SJCRH30 (cell line): ENCODE results near the gene ARFGAP3. TPM values are rescaled to one million over a fixed set of nuclear protein-coding genes. Genes with fewer than 3 reads are reported as not detected.
A peak's percentile ranks its signal among the peaks of the same experiment; 100 is the strongest.

Source experiments
- DNase-seq, 2 experiments: peaks; one replicate each; pipeline ENCODE4 v3.0.0-alpha.2; 2015 to 2020
- H3K27ac ChIP-seq: fragments of 250-450 bp; sonication (Bioruptor Pico); 2 replicates; pipeline ENCODE4 v1.5.1; 2020; ENCODE audit warnings: mild to moderate bottlenecking, moderate library complexity
- H3K27me3 ChIP-seq: fragments of 250-450 bp; sonication (Bioruptor Pico); 2 replicates; pipeline ENCODE4 v1.5.1; 2020; ENCODE audit warnings: mild to moderate bottlenecking, moderate library complexity
- H3K36me3 ChIP-seq: fragments of 250-450 bp; sonication (Bioruptor Pico); 2 replicates; pipeline ENCODE4 v1.5.1; 2020; ENCODE audit warnings: mild to moderate bottlenecking, moderate library complexity
- H3K4me1 ChIP-seq: fragments of 250-450 bp; sonication (Bioruptor Pico); 2 replicates; pipeline ENCODE4 v1.5.1; 2020; ENCODE audit warnings: mild to moderate bottlenecking, moderate library complexity
- H3K4me3 ChIP-seq: fragments of 250-450 bp; sonication (Bioruptor Pico); 2 replicates; pipeline ENCODE4 v1.5.1; 2020; ENCODE audit warnings: mild to moderate bottlenecking, moderate library complexity
- H3K9me3 ChIP-seq: fragments of 250-450 bp; sonication (Bioruptor Pico); replicated peaks from 2 replicates; pipeline ENCODE4 v1.5.1; 2020; ENCODE audit warnings: mild to moderate bottlenecking, moderate library complexity
- total RNA-seq: library from RNA; depleted of rRNA; stranded (reverse); fragments of >200 nt; shearing (Covaris generic); gene quantifications from 2 replicates; pipeline ENCODE4 v1.2.3, GENCODE V29; 2014

ARFGAP3 gene
- total RNA-seq, 1 experiment from 2014 or later: 47.5 TPM

DNA sequence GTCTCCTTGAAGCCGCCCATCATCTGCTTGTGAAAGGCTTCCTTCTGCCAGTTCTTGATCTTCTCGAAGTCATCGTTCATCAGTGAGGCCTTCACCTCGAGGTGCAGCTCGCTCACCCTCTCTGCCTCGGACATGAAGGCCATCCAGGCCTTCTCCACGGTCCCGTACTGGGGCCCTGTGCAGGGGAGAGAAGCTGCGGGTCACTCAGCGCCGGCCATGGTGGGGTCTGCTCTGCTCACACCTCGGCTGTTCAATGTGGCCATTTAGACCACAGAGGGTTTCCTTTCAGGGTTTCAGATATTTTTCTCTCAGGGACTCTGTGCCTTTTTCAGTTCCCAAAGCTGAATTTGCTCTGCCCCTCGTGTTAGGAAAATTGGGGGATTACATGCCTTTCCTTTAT lies 33.9 kb upstream of the ARFGAP3 start:
- Histone ChIP-seq H3K4me3 (no peak overlapping the region), H3K27ac (no peak overlapping the region), H3K9me3 (no peaks in the 10 kb centered on the region), H3K27me3 (no peaks in the 10 kb centered on the region), H3K36me3 (peaks cover 29% of the 10 kb centered on the region), H3K4me1 (no peaks in the 10 kb centered on the region; the same call in 1 of the 2 replicates)
- DNase-seq: no peak

DNA sequence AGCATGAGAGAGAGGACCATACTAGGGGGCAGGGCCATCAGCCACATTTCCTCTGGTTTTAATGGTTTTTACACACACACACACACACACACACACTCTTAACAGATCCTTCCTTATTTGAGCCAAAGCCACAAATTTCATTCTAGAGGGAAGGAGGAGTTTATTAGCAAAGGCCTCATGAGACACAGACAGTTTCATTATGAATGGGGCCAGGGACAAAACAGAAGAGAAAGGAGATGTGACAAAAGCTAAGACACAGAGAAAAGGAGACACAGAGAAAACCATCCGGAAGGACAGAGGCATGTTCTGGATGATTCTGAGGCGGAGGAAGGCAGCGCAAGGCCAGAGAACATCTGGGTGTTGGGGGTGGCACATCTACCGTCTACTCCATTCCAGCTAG lies 32.2 kb upstream of the ARFGAP3 start:
- H3K9me3 ChIP-seq: no peaks in the 10 kb centered on the region
- no peaks in the 10 kb centered on the region for H3K27me3 ChIP-seq
- H3K36me3 ChIP-seq: peaks cover 34% of the 10 kb centered on the region
- DNase-seq: no peak
- no peak overlapping the region for H3K4me3 ChIP-seq
- H3K4me1 ChIP-seq: peaks cover 10% of the 10 kb centered on the region; the same call in 1 of the 2 replicates
- H3K27ac ChIP-seq: no peak overlapping the region

DNA sequence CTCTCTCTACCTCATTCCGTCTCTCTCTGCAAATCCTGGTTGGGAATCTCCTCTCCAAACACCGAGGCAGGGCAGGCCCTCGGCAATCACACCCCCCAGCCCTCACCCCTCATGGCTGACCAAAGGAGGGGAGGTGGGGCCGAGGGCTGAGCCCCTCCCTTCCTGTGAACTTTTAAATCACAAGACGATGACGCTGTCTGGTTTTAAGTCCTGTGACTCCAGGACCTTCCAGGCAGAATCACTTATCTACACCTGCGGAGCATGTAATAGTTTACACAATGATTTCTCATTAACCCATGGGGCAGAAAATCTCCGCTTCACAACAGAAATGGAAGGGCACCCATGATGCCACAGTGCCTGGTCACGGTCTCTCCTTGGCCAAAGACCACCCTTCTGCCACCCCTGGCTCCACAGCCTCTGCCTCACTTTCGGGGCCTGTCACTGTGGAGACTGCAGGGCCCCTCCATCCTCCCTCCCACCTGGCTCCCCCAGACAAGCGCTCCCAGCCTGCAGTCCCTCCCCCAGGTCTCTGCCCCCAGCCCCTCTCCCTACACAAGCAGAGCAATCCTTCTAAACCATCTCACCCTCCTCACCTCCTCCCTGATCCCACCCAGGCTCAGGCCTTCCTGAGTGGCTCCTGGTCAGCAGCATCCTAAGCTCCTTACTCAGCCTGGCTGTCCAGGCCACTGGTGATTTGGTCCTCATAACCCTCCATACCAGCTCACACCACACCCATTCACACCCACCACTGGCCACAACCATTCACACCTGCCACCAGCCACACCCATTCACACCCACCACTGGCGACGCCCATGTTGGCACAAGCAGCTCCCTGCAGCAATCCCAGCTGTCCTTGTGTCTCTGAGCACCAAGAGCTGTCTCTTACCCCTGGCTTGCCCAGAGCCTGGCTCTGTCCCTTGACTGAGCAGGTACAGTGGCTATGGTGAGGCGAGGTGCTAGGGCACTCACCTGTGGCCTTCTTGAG lies 30.7 kb upstream of the ARFGAP3 start:
- no peaks in the 10 kb centered on the region for H3K9me3 ChIP-seq
- H3K4me1 ChIP-seq: peaks cover 11% of the 10 kb centered on the region
- peaks cover 41% of the 10 kb centered on the region for H3K36me3 ChIP-seq
- no peak overlapping the region for H3K4me3 ChIP-seq
- H3K27ac ChIP-seq: no peak overlapping the region
- DNase-seq: no peak
- no peaks in the 10 kb centered on the region for H3K27me3 ChIP-seq

DNA sequence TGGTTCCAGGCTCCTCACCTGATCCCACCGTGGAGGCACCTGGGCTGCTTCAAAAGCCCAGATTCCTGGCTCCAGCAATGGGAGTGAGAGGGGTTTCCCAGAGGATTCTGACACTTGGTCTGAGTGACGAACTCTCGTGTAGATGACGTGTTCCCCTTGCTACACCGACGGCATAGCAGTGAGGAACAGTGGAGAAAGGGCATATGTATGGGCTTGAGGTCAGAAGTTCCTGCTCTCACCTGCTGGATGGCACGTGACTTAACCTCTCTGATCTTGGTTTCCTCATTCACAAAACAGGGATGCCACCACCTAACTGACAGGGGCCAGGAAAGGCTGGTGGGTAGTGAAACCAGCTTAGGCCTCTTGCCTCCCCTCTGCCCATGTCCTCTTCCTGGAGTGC lies 30.0 kb upstream of the ARFGAP3 start:
- no peak for DNase-seq
- no peaks in the 10 kb centered on the region for H3K9me3 ChIP-seq
- H3K27me3 ChIP-seq: no peaks in the 10 kb centered on the region
- peaks cover 41% of the 10 kb centered on the region for H3K36me3 ChIP-seq
- peaks cover 16% of the 10 kb centered on the region for H3K4me1 ChIP-seq
- no peak overlapping the region for H3K27ac ChIP-seq
- no peak overlapping the region for H3K4me3 ChIP-seq

DNA sequence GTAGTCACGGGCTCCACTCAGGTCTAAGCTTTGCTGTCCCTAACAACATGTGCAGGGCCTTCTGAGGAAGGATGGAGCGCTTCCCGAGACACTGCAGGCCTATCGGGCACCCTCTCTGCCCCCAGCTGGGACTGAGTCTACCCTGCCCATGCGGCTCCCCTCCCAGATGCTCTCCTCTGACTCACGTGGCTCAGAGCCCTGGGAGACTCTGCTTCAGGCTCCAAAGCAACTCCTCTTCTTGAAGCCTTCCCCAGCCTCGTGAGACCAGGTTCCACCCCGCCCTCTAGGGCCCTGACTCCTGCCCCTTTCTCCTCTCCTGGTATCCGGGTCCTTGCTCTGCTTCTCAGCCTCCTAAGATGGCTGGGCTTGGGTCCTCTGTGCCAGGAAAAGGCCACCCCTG lies 28.4 kb upstream of the ARFGAP3 start:
- no peak for DNase-seq
- peaks cover 44% of the 10 kb centered on the region for H3K36me3 ChIP-seq

DNA sequence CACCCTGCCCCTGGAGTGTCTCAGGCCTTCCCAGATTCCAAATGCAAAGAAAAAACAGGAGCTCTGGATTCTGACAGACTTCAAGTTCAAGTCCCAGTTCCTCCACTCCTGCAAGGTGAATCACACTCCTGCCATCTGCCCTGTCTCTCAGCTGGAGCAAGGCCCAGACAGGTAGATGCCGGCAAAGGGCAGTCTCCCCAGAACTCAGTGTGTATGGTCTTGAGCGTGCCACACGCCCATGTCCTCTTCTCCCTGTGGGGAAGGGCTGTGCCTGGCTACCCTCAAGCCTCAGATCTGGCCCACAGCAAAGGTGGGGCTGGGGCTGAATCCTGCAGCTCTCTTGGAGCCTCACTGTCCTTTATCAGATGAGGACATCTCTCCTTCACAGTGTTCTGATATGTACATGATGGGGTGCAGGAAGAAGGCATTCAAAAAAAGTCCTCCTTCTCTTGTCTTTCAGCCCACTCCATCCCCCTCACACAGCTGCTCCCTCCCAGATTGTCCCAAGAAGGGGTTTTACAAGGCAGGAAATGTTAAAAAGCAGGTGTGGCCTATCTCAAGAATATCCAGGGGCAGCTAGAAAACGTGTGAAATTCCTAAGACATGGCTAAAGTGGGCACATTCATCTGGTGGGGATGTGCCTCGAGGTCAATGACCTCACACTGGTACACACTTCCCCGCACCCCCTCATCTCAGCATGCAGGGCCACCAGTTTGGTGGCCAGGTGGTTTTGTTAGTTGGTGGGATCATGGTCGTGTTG lies 27.7 kb upstream of the ARFGAP3 start:
- peaks cover 29% of the 10 kb centered on the region for H3K4me1 ChIP-seq
- H3K36me3 ChIP-seq: peaks cover 45% of the 10 kb centered on the region

More for the DNA sequence above, 28.4 kb upstream of the ARFGAP3 start:
- Histone ChIP-seq H3K4me1 (peaks cover 27% of the 10 kb centered on the region), H3K4me3 (no peak overlapping the region), H3K27ac (no peak overlapping the region), H3K9me3 (no peaks in the 10 kb centered on the region), H3K27me3 (no peaks in the 10 kb centered on the region)

DNA sequence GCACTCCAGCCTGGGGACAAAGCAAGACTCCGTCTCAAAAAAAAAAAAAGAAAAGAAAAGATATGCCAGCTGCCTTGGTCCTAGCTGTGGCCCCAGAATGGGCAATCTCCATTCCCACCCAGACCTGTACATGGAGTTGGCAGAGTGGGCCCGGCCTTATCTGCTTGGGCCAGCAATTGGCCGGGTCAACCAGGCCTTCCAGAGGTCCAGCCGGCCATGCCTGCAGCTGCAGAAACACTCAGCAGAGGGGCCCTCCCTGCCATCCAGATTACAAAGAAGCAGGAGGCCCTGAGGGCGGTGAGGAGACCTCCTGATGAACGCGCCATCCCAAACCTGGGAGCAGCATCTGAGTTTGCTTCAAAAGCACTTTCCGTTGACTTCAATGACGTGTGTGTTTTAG lies 26.9 kb upstream of the ARFGAP3 start:
- no peaks in the 10 kb centered on the region for H3K27me3 ChIP-seq
- H3K36me3 ChIP-seq: peaks cover 48% of the 10 kb centered on the region
- H3K9me3 ChIP-seq: no peaks in the 10 kb centered on the region
- H3K4me1 ChIP-seq: peaks cover 29% of the 10 kb centered on the region
- no peak overlapping the region for H3K4me3 ChIP-seq
- DNase-seq: no peak
- H3K27ac ChIP-seq: no peak overlapping the region

More for the DNA sequence above, 27.7 kb upstream of the ARFGAP3 start:
- Histone ChIP-seq H3K27ac (no peak overlapping the region), H3K9me3 (no peaks in the 10 kb centered on the region), H3K27me3 (no peaks in the 10 kb centered on the region), H3K4me3 (no peak overlapping the region)
- no peak for DNase-seq

DNA sequence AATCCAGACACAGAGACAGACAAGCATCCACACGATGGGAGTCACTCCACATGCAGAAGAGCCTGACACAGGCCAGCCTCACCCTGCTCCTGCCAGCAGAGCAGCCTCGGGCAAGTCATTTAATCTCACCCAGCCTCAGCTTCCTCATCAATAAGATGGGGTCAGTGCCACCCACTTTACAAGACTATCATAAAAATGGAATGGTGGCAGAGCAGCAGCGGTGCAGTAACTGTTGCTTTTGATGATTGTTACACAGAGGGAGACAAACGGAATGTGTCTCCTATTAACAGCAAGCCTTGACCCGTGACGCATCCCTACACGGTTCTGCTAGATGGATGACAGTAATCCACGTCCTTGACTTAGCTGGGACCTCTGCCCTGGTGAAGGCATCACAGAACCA lies 26.0 kb upstream of the ARFGAP3 start:
- no peak overlapping the region for H3K27ac ChIP-seq
- H3K36me3 ChIP-seq: peaks cover 47% of the 10 kb centered on the region
- no peak for DNase-seq

DNA sequence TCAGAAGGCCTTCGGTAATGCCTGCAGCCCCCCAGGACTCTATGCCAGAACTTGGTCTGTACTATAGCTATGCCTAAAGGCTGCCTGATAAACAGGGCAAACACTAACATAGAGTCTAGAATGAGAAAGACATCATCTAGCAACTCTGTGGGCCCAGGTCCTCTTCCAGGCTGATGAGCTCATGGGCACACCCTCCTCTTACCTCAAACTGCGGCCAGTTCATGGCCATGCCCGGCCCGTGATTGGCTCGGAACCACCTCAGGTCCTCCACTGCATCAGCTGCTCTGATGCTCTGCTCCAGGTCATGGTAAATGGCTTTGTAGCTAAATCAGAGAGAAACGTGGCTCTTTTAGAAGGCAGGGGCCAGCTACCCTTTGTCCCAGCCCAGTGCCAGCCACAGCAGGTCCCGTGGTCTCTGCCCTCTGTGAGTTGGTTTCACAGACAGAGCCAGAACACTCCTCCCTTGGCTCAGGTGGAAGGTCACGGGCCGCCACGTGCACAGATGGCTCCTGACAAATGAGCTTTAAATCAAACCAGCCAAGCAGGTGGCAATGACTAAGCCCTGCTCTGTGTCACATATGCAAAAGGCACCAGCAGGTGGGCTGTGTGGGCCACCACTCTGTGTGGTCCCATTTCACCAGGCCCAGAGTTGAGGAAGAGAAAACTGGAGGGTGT lies 25.0 kb upstream of the ARFGAP3 start:
- Histone ChIP-seq H3K4me1 (peaks cover 29% of the 10 kb centered on the region), H3K36me3 (peaks cover 55% of the 10 kb centered on the region), H3K27me3 (no peaks in the 10 kb centered on the region), H3K27ac (peak overlapping the region; percentile 18; the same call in 1 of the 2 replicates), H3K4me3 (no peak overlapping the region), H3K9me3 (no peaks in the 10 kb centered on the region)
- peak; percentile 52 to 64 for DNase-seq

More for the DNA sequence above, 26.0 kb upstream of the ARFGAP3 start:
- Histone ChIP-seq H3K4me3 (no peak overlapping the region), H3K27me3 (no peaks in the 10 kb centered on the region), H3K4me1 (peaks cover 29% of the 10 kb centered on the region), H3K9me3 (no peaks in the 10 kb centered on the region)

DNA sequence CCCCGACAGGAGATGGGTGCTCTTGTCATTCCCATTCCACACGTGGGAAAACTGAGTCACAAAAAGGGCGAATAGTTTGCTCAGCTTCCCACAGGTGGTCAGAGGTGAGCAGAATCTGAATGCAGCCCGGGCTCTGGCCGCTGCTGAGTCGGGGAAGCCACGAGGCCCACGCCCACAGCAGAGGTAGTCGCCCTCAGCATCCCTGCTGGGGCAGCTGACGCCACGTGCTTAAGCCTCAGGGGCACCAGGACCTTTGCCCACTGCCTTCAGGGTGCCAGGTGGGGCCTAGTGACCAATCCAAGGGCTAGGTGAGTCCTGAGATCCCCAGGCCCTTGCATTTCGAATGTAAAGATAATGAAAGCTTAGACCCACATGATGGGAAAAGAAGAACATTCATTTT lies 24.2 kb upstream of the ARFGAP3 start:
- Histone ChIP-seq H3K4me1 (peaks cover 29% of the 10 kb centered on the region), H3K36me3 (peaks cover 55% of the 10 kb centered on the region)

DNA sequence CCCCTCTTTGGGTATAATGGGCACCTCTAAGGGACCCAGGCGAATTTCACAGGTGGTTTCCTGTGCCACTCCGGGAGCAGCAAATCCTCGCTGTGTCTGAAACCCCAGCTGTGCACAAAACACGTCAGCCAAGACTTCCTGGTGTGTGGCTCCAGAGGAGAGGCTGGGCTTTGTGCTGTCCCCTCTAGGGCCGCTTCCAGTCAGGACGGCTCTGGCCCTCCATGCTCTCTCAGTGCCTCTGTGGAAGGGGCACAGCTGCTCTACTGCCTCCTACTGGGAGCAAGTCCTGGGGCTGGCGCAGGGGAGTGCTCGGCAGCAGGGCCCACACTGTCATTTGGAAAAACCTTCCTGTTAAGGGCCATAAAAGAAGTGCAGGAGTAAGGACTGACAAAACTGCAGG lies 23.7 kb upstream of the ARFGAP3 start:
- Histone ChIP-seq H3K36me3 (peaks cover 55% of the 10 kb centered on the region), H3K4me3 (no peak overlapping the region), H3K9me3 (no peaks in the 10 kb centered on the region), H3K27me3 (no peaks in the 10 kb centered on the region), H3K4me1 (peaks cover 29% of the 10 kb centered on the region), H3K27ac (peak overlapping the region; percentile 57)
- no peak for DNase-seq

More for the DNA sequence above, 24.2 kb upstream of the ARFGAP3 start:
- H3K27me3 ChIP-seq: no peaks in the 10 kb centered on the region
- no peaks in the 10 kb centered on the region for H3K9me3 ChIP-seq
- no peak overlapping the region for H3K4me3 ChIP-seq
- H3K27ac ChIP-seq: peak overlapping the region; percentile 57
- no peak for DNase-seq

DNA sequence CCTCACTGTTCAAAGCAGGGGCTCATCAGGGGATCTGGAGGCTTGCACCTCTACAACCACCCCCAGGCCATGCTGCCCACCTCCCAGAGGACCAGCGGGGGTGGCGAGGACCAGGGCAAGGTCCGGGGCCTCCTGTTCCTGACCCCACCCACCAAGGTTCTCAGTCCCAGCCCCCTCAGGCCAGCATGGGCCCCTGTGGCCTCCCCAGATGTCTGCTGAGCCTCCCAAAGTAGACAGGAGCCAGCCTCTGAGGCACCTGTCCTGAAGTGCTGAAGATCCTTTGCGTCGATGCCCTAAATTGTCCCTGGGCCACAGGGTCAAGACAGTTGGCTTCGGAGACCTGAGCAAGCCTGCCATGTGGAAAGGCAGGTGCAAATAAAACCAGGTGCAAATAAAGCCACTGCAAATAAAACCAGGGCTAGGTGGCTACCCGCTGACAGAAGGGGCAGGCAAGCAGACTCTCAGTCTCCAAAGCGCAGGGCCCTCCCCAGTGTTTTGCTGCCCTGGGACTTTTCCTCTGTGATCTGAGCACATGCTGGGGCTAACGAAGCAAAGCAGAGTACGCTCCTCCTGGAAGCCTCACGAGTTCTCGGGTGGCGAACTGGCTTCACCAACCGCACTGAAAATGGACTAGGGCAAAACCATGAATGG lies 22.4 kb upstream of the ARFGAP3 start:
- Histone ChIP-seq H3K27ac (peak overlapping the region; percentile 57; the same call in 1 of the 2 replicates), H3K4me1 (peaks cover 20% of the 10 kb centered on the region), H3K36me3 (peaks cover 60% of the 10 kb centered on the region), H3K9me3 (no peaks in the 10 kb centered on the region), H3K4me3 (no peak overlapping the region), H3K27me3 (no peaks in the 10 kb centered on the region)
- DNase-seq: no peak

DNA sequence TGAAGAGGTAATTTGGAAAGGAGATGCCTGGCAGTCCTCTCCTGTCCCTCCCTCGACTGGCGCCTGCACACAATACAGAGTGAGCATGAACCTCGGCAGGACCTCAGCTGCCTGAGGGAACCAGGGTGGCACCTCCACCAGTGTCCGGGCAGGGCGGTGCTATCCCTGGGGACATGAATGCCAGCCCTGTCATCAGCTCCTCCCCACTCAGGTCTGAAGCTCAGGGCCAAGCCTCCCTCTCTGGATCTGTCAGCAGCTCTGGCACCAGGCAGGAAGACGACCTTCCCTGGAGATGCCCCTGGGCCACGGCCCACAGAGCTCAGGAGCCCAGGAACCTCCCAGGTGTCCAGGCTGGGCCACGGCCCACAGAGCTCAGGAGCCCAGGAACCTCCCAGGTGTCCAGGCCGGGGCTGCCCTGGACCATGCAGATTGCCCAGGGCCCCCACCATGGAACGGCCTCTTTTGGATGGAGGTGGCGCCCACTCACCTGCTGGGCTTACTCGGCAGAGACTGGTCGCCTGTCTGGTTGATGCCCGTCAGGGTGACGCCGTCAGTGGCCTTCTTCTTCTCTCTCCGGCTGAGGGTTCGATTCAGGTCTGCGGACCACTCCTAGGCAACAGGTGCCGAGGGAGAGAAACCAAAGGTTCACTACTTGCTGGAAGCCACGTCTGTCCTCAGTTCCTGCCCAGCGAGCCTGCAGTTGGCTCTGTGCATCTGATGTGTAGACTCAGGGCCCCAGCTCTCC lies 21.7 kb upstream of the ARFGAP3 start:
- Histone ChIP-seq H3K27ac (no peak overlapping the region), H3K4me3 (no peak overlapping the region), H3K36me3 (peaks cover 62% of the 10 kb centered on the region), H3K4me1 (peaks cover 20% of the 10 kb centered on the region), H3K9me3 (no peaks in the 10 kb centered on the region), H3K27me3 (no peaks in the 10 kb centered on the region)
- no peak for DNase-seq
